CD4-positive, CD25-positive, alpha-beta regulatory T cell (primary cell): Measurements from ENCODE around the gene LTA. TPM values are rescaled to one million over a fixed set of nuclear protein-coding genes. Genes with fewer than 3 reads are reported as not detected.

Experiments
- ATAC-seq, 2 donors: fragments of 150-1000 bp; cut with Tn5 transposase; one replicate each; pipeline ENCODE4 v1.10.0; 2021; ENCODE audit warnings: low read depth in 2 of 2, moderate number of reproducible peaks in 2 of 2, moderate library complexity in 1 of 2
- DNase-seq, 3 donors: peaks; one replicate each; pipeline versions ENCODE4 v3.0.0 to v3.0.0-alpha.2; 2012 to 2022; ENCODE audit warnings: mixed read lengths in 1 of 3
- H3K27ac ChIP-seq: one replicate; pipeline ENCODE4 v1.7.0; 2013; ENCODE audit warnings: mild to moderate bottlenecking, low read length; ENCODE audit not compliant: insufficient read depth, poor library complexity, severe bottlenecking
- H3K27me3 ChIP-seq: one replicate; pipeline ENCODE4 v1.7.0; 2013; ENCODE audit warnings: low read length; ENCODE audit not compliant: control insufficient read depth, insufficient read depth
- H3K36me3 ChIP-seq: one replicate; pipeline ENCODE4 v1.7.0; 2013; ENCODE audit warnings: mild to moderate bottlenecking, low read length, moderate library complexity; ENCODE audit not compliant: control insufficient read depth, insufficient read depth
- H3K4me1 ChIP-seq: 2 replicates; pipeline ENCODE4 v1.7.0; 2013; ENCODE audit warnings: mild to moderate bottlenecking, low read length; ENCODE audit not compliant: insufficient read depth, control insufficient read depth, poor library complexity, severe bottlenecking
- H3K4me3 ChIP-seq: one replicate; pipeline ENCODE4 v1.7.0; 2013; ENCODE audit warnings: low read depth, mild to moderate bottlenecking, low read length, moderate library complexity
- H3K9me3 ChIP-seq, 2 experiments: 1 replicate in 1 of 2; 2 replicates in 1 of 2; pipeline ENCODE4 v1.7.0; 2013; ENCODE audit warnings: low read length in 2 of 2, mild to moderate bottlenecking in 1 of 2, moderate library complexity in 1 of 2; ENCODE audit not compliant: control insufficient read depth in 2 of 2
- H3K27ac Mint-ChIP-seq, 3 donors: one replicate each; pipeline ENCODE4 v1.8.0; 2020 to 2022; ENCODE audit warnings: mild to moderate bottlenecking in 3 of 3, mixed read lengths in 3 of 3, moderate library complexity in 2 of 3
- H3K27me3 Mint-ChIP-seq: one replicate; pipeline ENCODE4 v1.8.0; 2022; ENCODE audit warnings: mild to moderate bottlenecking, mixed read lengths
- H3K36me3 Mint-ChIP-seq: one replicate; pipeline ENCODE4 v1.8.0; 2020; ENCODE audit warnings: mixed read lengths
- H3K4me1 Mint-ChIP-seq, 4 donors: one replicate each; pipeline ENCODE4 v1.8.0; 2020 to 2022; ENCODE audit warnings: mixed read lengths in 4 of 4, mild to moderate bottlenecking in 1 of 4
- H3K4me3 Mint-ChIP-seq, 4 donors: one replicate each; pipeline ENCODE4 v1.8.0; 2020 to 2022; ENCODE audit warnings: mild to moderate bottlenecking in 4 of 4, mixed read lengths in 4 of 4, moderate library complexity in 3 of 4
- H3K9me3 Mint-ChIP-seq, 7 donors: one replicate each; pipeline ENCODE4 v1.8.0; 2020 to 2022; ENCODE audit warnings: mixed read lengths in 7 of 7, mild to moderate bottlenecking in 3 of 7, moderate library complexity in 2 of 7
- polyA plus RNA-seq, 4 donors: library from polyadenylated mRNA; unstranded; fragments of 300-500 nt; fragmentation: Illumina TruSeq; gene quantifications; one replicate each; pipeline ENCODE4 v1.2.3, GENCODE V29; 2021
- total RNA-seq: library from RNA; stranded (reverse); gene quantifications from one replicate; pipeline ENCODE4 v1.2.3, GENCODE V29; 2022

LTA gene
- total and polyA plus RNA-seq, 5 donors from 2014 or later = 12.8 to 20.0 (median 14.2) TPM

DNA sequence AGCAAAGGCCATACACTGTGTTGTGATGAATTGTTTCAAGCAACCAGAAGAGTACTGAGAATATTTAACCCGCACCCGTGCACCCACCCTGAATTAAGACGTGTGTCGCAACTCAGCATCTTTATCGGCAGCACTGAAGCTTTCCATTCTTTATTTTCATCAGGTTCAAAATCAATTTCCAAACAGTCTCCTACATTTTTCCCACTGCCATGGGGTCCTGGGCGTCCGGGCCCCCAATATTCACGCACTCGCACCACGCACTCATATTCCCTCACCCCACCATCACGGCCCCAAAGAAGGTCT, 8.3 kb downstream of the LTA start:
- H3K4me3 Mint-ChIP-seq = peak overlapping the region; percentile 97 to 100 (median 99)
- peak overlapping the region; percentile 95 for H3K27ac ChIP-seq
- peaks cover 46% of the 10 kb centered on the region for H3K36me3 Mint-ChIP-seq
- no peak for ATAC-seq
- H3K36me3 ChIP-seq = peaks cover 10% of the 10 kb centered on the region
- peak overlapping the region; percentile 97 to 99 (median 98) for H3K27ac Mint-ChIP-seq
- peaks cover 5% of the 10 kb centered on the region for H3K27me3 Mint-ChIP-seq
- peak overlapping the region; percentile 99 for H3K4me3 ChIP-seq
- H3K9me3 Mint-ChIP-seq = peaks cover 0 to 2% (median 0%) of the 10 kb centered on the region in 7 donors
- peaks cover 1 to 83% (median 55%) of the 10 kb centered on the region in 4 donors for H3K4me1 Mint-ChIP-seq
- H3K4me1 ChIP-seq = peaks cover 86% of the 10 kb centered on the region
- H3K27me3 ChIP-seq = no peaks in the 10 kb centered on the region
- DNase-seq = no peak
- H3K9me3 ChIP-seq = no peaks in the 10 kb centered on the region

DNA sequence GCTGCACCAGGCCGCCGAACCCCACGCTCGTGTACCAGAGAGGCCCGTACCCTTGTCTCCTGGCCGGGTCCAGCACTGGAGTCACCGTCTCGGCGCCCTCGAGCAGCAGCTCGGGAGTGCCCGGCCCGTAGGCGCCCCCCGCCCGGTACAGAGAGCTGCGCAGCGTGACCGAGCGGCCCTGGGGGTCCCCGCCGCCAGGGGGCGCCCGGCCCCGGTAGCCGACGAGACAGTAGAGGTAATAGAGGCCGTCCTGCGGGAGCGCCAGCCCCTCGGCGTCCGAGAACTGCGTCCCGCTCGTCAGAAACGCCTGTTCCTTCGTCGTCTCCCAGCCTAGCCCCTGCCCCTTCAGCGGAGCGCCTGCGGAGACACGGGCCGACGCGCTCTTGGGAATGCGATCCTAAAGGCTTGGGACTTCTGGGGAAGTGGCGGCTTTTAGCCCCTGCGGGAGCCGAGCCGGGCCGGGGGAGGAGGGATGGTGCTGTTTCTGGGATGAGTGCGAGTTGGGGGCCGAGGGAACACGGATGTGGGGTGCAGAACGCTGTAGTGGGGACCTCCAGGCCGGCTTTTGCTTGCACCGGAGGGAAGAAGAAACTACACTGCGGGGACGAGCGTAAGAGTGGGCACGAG, 8.8 kb downstream of the LTA start:
- Histone ChIP-seq H3K36me3 (peaks cover 10% of the 10 kb centered on the region), H3K4me1 (peaks cover 86% of the 10 kb centered on the region), H3K9me3 (no peaks in the 10 kb centered on the region), H3K4me3 (peak overlapping the region; percentile 99), H3K27ac (peak overlapping the region; percentile 95), H3K27me3 (no peaks in the 10 kb centered on the region)
- Mint-ChIP-seq H3K36me3 (peaks cover 41% of the 10 kb centered on the region), H3K27ac (peak overlapping the region; percentile 97 to 99 (median 98)), H3K9me3 (peaks cover 0 to 2% (median 0%) of the 10 kb centered on the region in 7 donors), H3K27me3 (peaks cover 5% of the 10 kb centered on the region), H3K4me1 (peaks cover 6 to 83% (median 56%) of the 10 kb centered on the region in 4 donors), H3K4me3 (peak overlapping the region; percentile 97 to 100 (median 99))
- ATAC-seq (peak; percentile 73 to 79), DNase-seq (peak; percentile 82 to 87 (median 85))

DNA sequence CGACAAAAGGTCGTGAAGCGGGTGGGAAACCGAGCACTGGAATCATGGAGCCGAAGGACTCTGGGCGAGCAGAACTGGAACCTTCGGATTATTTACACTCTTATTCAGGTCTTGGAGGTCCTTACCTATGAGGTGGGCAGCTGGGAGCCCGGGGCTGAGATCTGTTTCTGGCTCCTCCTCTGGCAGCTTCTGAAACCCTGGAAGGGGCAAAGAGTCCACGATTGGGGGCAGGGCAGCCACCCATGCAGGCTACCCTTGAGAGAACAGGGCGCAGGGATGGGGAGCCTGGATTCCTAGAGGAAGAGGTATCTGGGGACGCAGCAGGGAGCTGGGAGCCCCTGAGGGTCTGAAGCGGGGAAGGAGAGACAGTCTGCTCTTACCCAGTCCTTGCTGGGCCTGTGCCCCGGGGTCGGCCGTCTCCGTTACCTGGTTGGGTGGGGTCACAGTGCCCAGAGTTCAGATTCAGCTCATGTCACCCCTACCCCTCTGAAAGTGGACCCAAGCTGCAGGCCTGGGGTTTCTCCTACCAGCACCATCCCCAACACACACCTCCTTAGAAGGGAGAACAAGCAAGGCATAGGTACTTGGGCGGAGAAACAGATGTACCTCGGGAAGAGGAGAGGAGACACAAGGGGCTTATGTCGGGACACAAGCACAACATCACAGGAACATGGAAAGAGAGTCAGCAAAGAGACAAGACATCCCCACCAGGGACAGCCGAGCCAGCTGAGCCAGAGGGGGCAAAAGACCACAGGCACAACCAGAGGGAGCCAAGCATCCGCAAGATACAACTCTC, 9.5 kb downstream of the LTA start:
- H3K36me3 Mint-ChIP-seq = peaks cover 34% of the 10 kb centered on the region

DNA sequence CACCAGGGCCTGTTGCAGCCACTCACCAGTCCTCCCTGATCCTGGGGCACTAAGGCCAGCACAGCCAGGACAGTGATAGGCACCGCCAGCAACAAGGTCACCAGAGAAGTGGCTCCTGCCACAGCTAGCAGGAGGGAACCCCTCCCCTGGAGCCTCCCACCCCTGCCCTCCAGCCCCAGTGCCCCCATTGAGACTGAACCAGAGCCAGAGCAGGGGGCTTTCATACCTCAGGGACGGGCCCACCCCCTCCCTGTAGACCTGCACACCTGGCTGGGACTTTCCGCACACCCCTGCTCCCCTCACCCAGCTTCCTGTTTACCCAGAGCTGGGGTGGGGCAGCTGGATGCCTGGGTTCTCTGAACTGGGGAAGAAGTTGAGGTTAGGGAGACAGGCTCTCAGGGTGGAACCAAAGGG, 10.1 kb downstream of the LTA start, which contains the start of gene LTB:
Gene LTB, minus strand, starts transcription at position 195 of the 414 bp plus-strand sequence. Its CDS starts 7 bp downstream, at position 188.
- Histone ChIP-seq H3K4me1 (peaks cover 88% of the 10 kb centered on the region), H3K27me3 (no peaks in the 10 kb centered on the region), H3K4me3 (peak within 1 kb of the TSS; percentile 99), H3K36me3 (peaks cover 10% of the 10 kb centered on the region), H3K9me3 (no peaks in the 10 kb centered on the region), H3K27ac (peak within 1 kb of the TSS; percentile 95)
- Mint-ChIP-seq H3K27ac (peak within 1 kb of the TSS; percentile 94 to 99 (median 98)), H3K4me1 (peaks cover 6 to 83% (median 61%) of the 10 kb centered on the region in 4 donors), H3K9me3 (peaks cover 0 to 2% (median 0%) of the 10 kb centered on the region in 7 donors), H3K4me3 (peak within 1 kb of the TSS; percentile 97 to 100 (median 99)), H3K27me3 (peaks cover 9% of the 10 kb centered on the region), H3K36me3 (peaks cover 28% of the 10 kb centered on the region)
- ATAC-seq = peak; percentile 70 to 71
- DNase-seq = peak; percentile 70 to 95 (median 71)

More for the DNA sequence above, 9.5 kb downstream of the LTA start:
- Mint-ChIP-seq H3K27me3 (peaks cover 5% of the 10 kb centered on the region), H3K9me3 (peaks cover 0 to 2% (median 0%) of the 10 kb centered on the region in 7 donors), H3K27ac (peak overlapping the region; percentile 94 to 99 (median 98)), H3K4me3 (peak overlapping the region; percentile 97 to 100 (median 99)), H3K4me1 (peaks cover 6 to 83% (median 57%) of the 10 kb centered on the region in 4 donors)
- DNase-seq = peak in 1 of 3 donors; percentile 53
- H3K4me1 ChIP-seq = peaks cover 88% of the 10 kb centered on the region
- peak overlapping the region; percentile 95 for H3K27ac ChIP-seq
- peak overlapping the region; percentile 99 for H3K4me3 ChIP-seq
- H3K36me3 ChIP-seq = peaks cover 10% of the 10 kb centered on the region
- H3K9me3 ChIP-seq = no peaks in the 10 kb centered on the region
- H3K27me3 ChIP-seq = no peaks in the 10 kb centered on the region
- no peak for ATAC-seq

DNA sequence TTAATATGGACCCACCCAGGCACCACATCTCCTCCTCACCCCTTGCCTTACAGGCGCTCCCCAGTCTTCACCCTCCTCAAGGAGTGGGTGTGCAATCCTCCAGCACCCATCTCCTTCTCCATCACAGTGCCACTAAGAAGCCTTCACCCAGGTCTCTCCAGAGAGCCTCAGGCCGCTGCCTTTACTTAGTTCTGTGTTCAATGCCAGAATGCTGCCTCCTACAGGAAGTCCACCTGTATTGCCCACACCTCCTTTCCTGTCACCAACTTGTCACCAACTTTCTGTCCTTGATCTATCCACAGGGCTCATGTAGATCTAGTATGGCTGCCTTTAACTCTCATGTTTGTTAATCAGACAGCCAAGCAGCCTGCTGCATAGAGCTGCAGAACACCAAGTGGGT, 13.4 kb downstream of the LTA start:
- H3K36me3 ChIP-seq = no peaks in the 10 kb centered on the region
- H3K9me3 Mint-ChIP-seq = peaks cover 0 to 2% (median 0%) of the 10 kb centered on the region in 7 donors
- DNase-seq = peak; percentile 38 to 89 (median 66)
- H3K4me3 Mint-ChIP-seq = peak overlapping the region; percentile 45 to 85 (median 78)
- H3K27me3 ChIP-seq = no peaks in the 10 kb centered on the region
- peak overlapping the region; percentile 96 to 98 (median 97) for H3K27ac Mint-ChIP-seq
- H3K27ac ChIP-seq = peak overlapping the region; percentile 95
- ATAC-seq = peak in 1 of 2 donors; percentile 9
- peak overlapping the region; percentile 65 for H3K4me3 ChIP-seq
- peaks cover 80% of the 10 kb centered on the region for H3K4me1 ChIP-seq
- peaks cover 6 to 78% (median 56%) of the 10 kb centered on the region in 4 donors for H3K4me1 Mint-ChIP-seq
- H3K9me3 ChIP-seq = no peaks in the 10 kb centered on the region
- peaks cover 10% of the 10 kb centered on the region for H3K27me3 Mint-ChIP-seq
- H3K36me3 Mint-ChIP-seq = peaks cover 18% of the 10 kb centered on the region

DNA sequence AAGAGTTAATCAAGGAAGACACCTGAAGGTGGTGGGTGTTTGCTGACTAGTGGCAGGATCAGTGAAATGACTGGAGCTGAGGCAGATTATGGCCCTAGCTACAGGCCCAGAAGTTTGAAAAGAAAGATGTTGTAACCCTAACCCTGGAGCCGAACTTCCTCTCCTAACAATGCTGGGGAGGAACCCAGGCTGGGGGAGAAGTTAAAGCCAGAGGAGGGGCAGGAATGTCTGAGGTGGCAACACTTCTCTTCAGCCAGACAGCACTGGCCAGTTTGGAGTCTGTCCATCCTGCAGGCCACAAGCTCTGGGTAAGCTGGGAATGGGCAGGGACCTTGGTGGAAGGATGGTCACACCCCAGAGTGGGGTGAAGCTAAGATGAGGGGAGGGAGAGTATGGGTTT, 13.9 kb downstream of the LTA start, which contains the start of gene LST1:
Gene LST1, plus strand, starts transcription at position 270 of the 400 bp plus-strand sequence. CDS start 1,023 bp downstream, outside the sequence.
- peaks cover 78% of the 10 kb centered on the region for H3K4me1 ChIP-seq
- ATAC-seq = no peak

DNA sequence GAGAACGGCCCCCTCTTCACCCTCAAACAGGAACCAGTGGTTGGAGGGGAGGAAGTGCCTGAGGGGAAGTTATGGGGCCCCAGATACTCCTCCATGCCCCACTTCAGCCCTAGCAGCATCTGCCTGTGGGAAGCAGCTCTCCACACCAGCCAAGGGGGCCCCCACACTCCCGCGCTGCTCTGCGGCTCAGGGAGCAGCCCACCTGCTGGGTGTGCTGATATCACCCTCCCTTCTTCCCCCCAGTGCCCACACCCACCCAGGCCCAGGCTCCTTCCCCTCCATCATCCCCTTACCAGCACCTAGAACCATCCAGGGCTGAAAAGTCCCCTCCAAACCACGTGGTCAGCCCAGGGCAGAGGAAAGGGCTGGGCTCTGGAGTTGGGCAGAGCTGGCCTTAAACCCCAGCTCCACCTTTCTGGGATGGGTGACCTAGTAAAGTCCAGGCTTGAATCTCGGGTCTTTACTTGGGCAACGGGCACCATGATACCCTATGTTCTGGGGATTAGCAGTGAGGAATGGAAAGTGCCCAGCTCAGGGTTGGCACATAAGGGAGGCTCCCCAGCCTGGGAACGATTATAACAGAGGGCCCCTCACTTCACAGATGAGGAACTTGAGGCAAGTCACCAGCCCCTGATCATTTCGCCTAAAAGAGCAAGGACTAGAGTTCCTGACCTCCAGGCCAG, 14.7 kb downstream of the LTA start:
- Histone ChIP-seq H3K27me3 (no peaks in the 10 kb centered on the region), H3K27ac (peak overlapping the region; percentile 95), H3K9me3 (no peaks in the 10 kb centered on the region), H3K4me1 (peaks cover 80% of the 10 kb centered on the region), H3K36me3 (no peaks in the 10 kb centered on the region), H3K4me3 (peak overlapping the region; percentile 65)
- Mint-ChIP-seq H3K27ac (peak overlapping the region; percentile 96 to 98 (median 97)), H3K4me3 (peak overlapping the region; percentile 74 to 92 (median 84)), H3K4me1 (peaks cover 6 to 85% (median 59%) of the 10 kb centered on the region in 4 donors), H3K27me3 (peaks cover 10% of the 10 kb centered on the region), H3K36me3 (peaks cover 10% of the 10 kb centered on the region), H3K9me3 (peaks cover 0 to 3% (median 0%) of the 10 kb centered on the region in 7 donors)
- DNase-seq = peak in 1 of 3 donors; percentile 61
- peak; percentile 25 to 32 for ATAC-seq

More for the DNA sequence above, 13.9 kb downstream of the LTA start, which contains the start of gene LST1:
- Histone ChIP-seq H3K27me3 (no peaks in the 10 kb centered on the region), H3K27ac (peak within 1 kb of the TSS; percentile 95), H3K36me3 (no peaks in the 10 kb centered on the region), H3K4me3 (peak within 1 kb of the TSS; percentile 65), H3K9me3 (no peaks in the 10 kb centered on the region)
- Mint-ChIP-seq H3K27ac (peak within 1 kb of the TSS; percentile 96 to 98 (median 97)), H3K4me3 (peak within 1 kb of the TSS; percentile 74 to 92 (median 84)), H3K4me1 (peaks cover 6 to 81% (median 57%) of the 10 kb centered on the region in 4 donors), H3K9me3 (peaks cover 0 to 3% (median 0%) of the 10 kb centered on the region in 7 donors), H3K36me3 (peaks cover 15% of the 10 kb centered on the region), H3K27me3 (peaks cover 10% of the 10 kb centered on the region)
- no peak for DNase-seq
